Left lung (tissue), 10 donors: ENCODE results near the gene RIMKLA. TPM values are rescaled to one million over a fixed set of nuclear protein-coding genes. Genes with fewer than 3 reads are reported as not detected.

Experiments
- ATAC-seq: fragments of 200-7000 bp; cut with Tn5 transposase; one replicate; pipeline ENCODE4 v1.9.1; 2020; ENCODE audit warnings: moderate library complexity
- DNase-seq, 4 donors: peaks; one replicate each; pipeline ENCODE4 v3.0.0-alpha.2; 2013 to 2020
- H3K27ac ChIP-seq, 2 donors: fragments of 200-600 bp; sonication (generic) in 1 of 2; one replicate each; pipeline versions ENCODE4 v1.5.0 to v1.8.0; 2020 to 2021
- H3K27me3 ChIP-seq, 2 donors: fragments of 200-600 bp; sonication (generic) in 1 of 2; one replicate each; pipeline versions ENCODE4 v1.5.0 to v1.8.0; 2020 to 2021
- H3K36me3 ChIP-seq, 2 donors: fragments of 200-600 bp; sonication (generic) in 1 of 2; one replicate each; pipeline versions ENCODE4 v1.5.0 to v1.8.0; 2020 to 2021
- H3K4me1 ChIP-seq, 2 donors: fragments of 200-600 bp; one replicate each; pipeline ENCODE4 v1.8.0; 2021
- H3K4me3 ChIP-seq, 2 donors: fragments of 200-600 bp; sonication (generic) in 1 of 2; one replicate each; pipeline versions ENCODE4 v1.5.0 to v1.8.0; 2020 to 2021; ENCODE audit warnings: mild to moderate bottlenecking in 1 of 2
- H3K9me3 ChIP-seq, 2 donors: fragments of 200-600 bp; sonication (generic) in 1 of 2; one replicate each; pipeline versions ENCODE4 v1.5.0 to v1.8.0; 2020 to 2021
- intact Hi-C, 2 donors: fragments of 100-400 bp; cut with DNase I; formaldehyde crosslinking; loops; one replicate each; pipeline versions ENCODE4 v1.11.2 to v1.14.2; 2022
- polyA plus RNA-seq, 6 donors: library from polyadenylated mRNA; unstranded; fragments of 120-200 nt; gene quantifications; one replicate each; pipeline ENCODE4 v1.2.1, GENCODE V29; 2013; ENCODE audit not compliant: insufficient read length in 6 of 6
- total RNA-seq, 2 donors: library from RNA; stranded (reverse); fragmentation: NEBNext Ultra II Directional; extraction: Animal tissue kit (Norgen Biotek cat#: 25700); gene quantifications; one replicate each; pipeline ENCODE4 v1.2.1, GENCODE V29; 2021
- TF ChIP-seq, protein P1 (sequence below), 2 donors: fragments of 200-600 bp; sonication (generic) in 1 of 2; IDR thresholded peaks; one replicate each; pipeline versions ENCODE4 v1.5.0 to v1.8.0; 2021; ENCODE audit warnings: antibody characterized with exemption in 2 of 2
- donor health status: DM: no; HTN: yes; CAD: no.
- donor health status: DM: no; HTN: no; CAD: no.

Gene RIMKLA
- total and polyA plus RNA-seq, 8 donors = 0.40 to 11.4 (median 0.78) TPM

DNA sequence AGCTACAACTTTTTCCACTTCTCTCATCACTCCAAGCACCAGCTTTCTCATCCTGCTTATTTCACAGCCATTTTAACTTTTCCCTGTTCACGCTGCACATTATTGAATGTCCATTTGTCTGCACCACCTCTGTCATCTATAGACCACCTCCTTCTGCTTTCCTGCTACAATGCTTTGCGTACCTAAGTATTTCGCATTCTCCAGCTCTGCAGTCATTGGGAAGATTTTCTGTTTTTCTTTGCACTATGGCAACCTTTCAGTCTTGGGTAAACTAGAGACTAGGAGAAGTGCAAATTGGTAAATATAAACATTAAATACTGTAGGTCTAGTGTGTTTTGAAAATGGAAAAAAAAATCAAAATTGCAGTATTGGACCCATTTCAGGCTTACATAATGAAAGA lies 83.3 kb downstream of the RIMKLA start:
- peak overlapping the region; percentile 50 to 72 for H3K4me3 ChIP-seq
- H3K27me3 ChIP-seq = no peaks in the 10 kb centered on the region
- intact Hi-C loops = no loop called here
- peak in 1 of 4 donors; percentile 20 for DNase-seq
- no peak for ATAC-seq
- H3K4me1 ChIP-seq = peaks cover 0 to 27% of the 10 kb centered on the region in 2 donors
- H3K27ac ChIP-seq = peak overlapping the region in 1 of 2 donors; percentile 53
- H3K36me3 ChIP-seq = peaks cover 0 to 28% of the 10 kb centered on the region in 2 donors
- TF ChIP-seq, protein P1, sequence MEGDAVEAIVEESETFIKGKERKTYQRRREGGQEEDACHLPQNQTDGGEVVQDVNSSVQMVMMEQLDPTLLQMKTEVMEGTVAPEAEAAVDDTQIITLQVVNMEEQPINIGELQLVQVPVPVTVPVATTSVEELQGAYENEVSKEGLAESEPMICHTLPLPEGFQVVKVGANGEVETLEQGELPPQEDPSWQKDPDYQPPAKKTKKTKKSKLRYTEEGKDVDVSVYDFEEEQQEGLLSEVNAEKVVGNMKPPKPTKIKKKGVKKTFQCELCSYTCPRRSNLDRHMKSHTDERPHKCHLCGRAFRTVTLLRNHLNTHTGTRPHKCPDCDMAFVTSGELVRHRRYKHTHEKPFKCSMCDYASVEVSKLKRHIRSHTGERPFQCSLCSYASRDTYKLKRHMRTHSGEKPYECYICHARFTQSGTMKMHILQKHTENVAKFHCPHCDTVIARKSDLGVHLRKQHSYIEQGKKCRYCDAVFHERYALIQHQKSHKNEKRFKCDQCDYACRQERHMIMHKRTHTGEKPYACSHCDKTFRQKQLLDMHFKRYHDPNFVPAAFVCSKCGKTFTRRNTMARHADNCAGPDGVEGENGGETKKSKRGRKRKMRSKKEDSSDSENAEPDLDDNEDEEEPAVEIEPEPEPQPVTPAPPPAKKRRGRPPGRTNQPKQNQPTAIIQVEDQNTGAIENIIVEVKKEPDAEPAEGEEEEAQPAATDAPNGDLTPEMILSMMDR (IDR thresholded peaks at IDR 0.05) = no peak
- no peaks in the 10 kb centered on the region for H3K9me3 ChIP-seq

DNA sequence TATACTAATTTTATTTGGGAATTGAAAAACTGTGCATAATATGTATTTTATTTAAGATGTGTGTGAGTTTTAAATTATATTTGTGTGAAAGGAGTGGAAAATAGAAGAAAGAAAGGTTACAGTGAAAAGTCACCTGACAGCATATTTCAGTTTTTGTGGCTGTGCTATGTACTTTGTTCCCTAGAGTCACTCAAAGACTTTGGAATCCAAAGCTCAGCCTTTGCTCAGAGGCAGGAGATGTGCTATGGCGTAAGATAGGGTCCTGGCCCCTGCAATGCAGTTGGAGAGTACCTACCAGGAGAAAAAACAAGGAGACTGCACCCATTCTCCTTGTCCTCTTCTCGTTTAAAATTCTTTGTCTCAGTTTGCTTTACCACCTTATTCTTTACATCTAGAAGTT lies 85.4 kb downstream of the RIMKLA start:
- no peak for ATAC-seq
- intact Hi-C loops = no loop called here
- no peak overlapping the region for H3K27ac ChIP-seq

GRCh38 chr1:42469727-42470126 lies 89.1 kb downstream of the RIMKLA start:
- intact Hi-C loops = no loop called here

More for the DNA sequence above, 85.4 kb downstream of the RIMKLA start:
- no peaks in the 10 kb centered on the region for H3K27me3 ChIP-seq
- no peaks in the 10 kb centered on the region for H3K9me3 ChIP-seq
- peaks cover 0 to 7% of the 10 kb centered on the region in 2 donors for H3K36me3 ChIP-seq
- H3K4me3 ChIP-seq = no peak overlapping the region
- TF ChIP-seq, protein P1 (IDR thresholded peaks at IDR 0.05) = no peak
- no peak for DNase-seq
- H3K4me1 ChIP-seq = peaks cover 0 to 27% of the 10 kb centered on the region in 2 donors

More at GRCh38 chr1:42469727-42470126, 89.1 kb downstream of the RIMKLA start:
- Histone ChIP-seq H3K4me1 (no peaks in the 10 kb centered on the region), H3K9me3 (no peaks in the 10 kb centered on the region), H3K4me3 (no peak overlapping the region), H3K27me3 (no peaks in the 10 kb centered on the region), H3K27ac (no peak overlapping the region), H3K36me3 (no peaks in the 10 kb centered on the region)
- no peak for ATAC-seq
- DNase-seq = no peak
- TF ChIP-seq, protein P1 (IDR thresholded peaks at IDR 0.05) = no peak

Other genes with a start within 250 kb of the RIMKLA start
- not detected for gene GUCA2B, start 227.4 kb upstream of the RIMKLA start, total RNA-seq
- not detected for gene GUCA2B, start 227.4 kb upstream of the RIMKLA start, polyA plus RNA-seq
- gene GUCA2A, start 216.0 kb upstream of the RIMKLA start, total RNA-seq = not detected
- under 1 TPM; 0.30 to 0.87 (median 0.44) TPM for gene GUCA2A, start 216.0 kb upstream of the RIMKLA start, polyA plus RNA-seq
- 10 to 100 TPM; 39.6 to 46.2 TPM for gene FOXJ3, start 45.6 kb upstream of the RIMKLA start, total RNA-seq
- 10 to 100 TPM; 54.4 to 65.2 (median 59.7) TPM for gene FOXJ3, start 45.6 kb upstream of the RIMKLA start, polyA plus RNA-seq
- 1 to 10 TPM; 2.4 to 3.8 TPM for gene ZMYND12, start 75.2 kb downstream of the RIMKLA start, total RNA-seq
- gene ZMYND12, start 75.2 kb downstream of the RIMKLA start, polyA plus RNA-seq = 1 to 10 TPM; 1.7 to 5.3 (median 2.0) TPM
- 10 to 100 TPM; 59.0 to 60.0 TPM for gene PPCS, start 75.8 kb downstream of the RIMKLA start, total RNA-seq
- 10 to 100 TPM; 63.0 to 72.9 (median 66.0) TPM for gene PPCS, start 75.8 kb downstream of the RIMKLA start, polyA plus RNA-seq
- gene CCDC30, start 82.5 kb downstream of the RIMKLA start, total RNA-seq = 1 to 10 TPM; 4.5 to 6.8 TPM
- gene CCDC30, start 82.5 kb downstream of the RIMKLA start, polyA plus RNA-seq = 10 to 100 TPM in 5 of 6 donors, 1 to 10 TPM in 1; 9.7 to 16.2 (median 13.9) TPM